Superior temporal gyrus (tissue), 1 donor: Measurements from ENCODE around the gene PLA2G2C.
A peak's percentile ranks its signal among the peaks of the same experiment; 100 is the strongest.

Experiments
- DNase-seq: peaks from one replicate; pipeline ENCODE4 v3.0.0-alpha.2; 2016; ENCODE audit errors: extremely low spot score

Gene PLA2G2C

DNA sequence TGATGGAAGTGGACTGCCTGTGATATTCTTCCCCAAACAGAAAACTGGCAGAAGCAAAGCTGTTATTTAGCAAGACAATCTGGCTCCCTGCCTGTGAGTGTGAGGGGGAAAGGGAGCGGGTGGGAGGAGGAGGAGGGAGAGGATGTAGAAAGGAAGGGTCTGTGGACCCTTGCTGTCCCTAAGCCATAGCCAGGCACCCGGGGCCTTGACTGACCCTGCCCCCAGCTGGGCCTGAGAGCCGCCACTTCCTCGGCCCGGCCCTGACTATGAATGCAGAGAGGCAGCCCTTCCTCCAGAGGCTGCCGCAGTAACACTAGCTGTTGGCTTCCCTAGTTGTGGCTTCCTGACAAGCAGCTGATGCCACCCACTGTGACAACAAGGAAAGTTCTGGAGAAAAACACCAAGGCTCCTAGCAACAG lies 33.3 kb downstream of the PLA2G2C start:
- peak; percentile 63 for DNase-seq

DNA sequence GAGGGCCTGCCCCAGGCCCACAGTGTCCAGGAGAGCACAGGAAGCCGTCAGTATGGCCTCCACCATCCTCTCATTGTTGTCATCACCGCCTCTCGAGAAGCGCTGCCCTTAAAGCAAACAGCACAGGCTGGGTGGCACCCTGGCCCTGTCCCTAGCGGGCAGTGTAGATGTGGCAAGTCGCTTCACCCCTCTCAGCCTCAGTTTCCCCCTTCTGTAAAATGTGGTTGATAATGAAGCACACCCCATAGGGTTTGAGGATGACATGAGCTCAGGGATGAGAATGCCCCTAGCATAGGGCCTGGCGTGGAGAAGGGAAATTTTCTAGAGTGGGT lies 33.8 kb downstream of the PLA2G2C start:
- DNase-seq, result no peak

DNA sequence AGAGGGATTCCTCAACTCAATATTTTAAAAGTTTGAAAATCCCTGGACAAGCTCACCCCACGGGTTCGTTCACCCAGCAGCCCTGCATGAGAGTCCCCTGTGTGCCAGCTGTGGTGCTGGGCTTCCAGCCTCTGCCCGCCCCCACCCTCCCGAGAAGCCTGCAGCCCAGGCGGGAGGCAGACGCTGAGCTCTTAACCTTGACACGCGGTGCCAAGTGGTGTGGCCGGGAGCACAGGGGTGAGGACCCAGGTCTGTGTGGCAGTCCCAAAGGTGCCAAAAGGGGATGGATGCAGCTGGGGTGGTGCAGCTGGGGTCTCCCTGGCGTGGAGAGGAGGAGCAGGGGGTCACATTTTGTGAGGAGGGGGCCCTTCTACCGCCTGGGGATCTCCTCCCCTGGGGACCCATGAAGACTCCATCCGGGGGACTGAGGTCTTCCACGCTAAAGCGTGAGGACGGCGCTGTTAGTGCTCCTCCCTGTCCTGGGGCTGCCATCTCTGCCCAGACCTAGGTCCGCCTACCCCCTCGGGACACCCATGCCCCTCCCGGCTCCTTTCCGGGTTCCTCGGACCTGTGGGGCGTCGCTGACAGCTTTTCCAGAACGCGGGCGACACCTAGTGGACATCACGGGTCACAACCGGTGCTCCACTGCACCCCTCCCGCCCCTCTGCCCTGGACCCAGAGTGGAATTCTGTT lies 34.3 kb downstream of the PLA2G2C start:
- peak; percentile 85 for DNase-seq

DNA sequence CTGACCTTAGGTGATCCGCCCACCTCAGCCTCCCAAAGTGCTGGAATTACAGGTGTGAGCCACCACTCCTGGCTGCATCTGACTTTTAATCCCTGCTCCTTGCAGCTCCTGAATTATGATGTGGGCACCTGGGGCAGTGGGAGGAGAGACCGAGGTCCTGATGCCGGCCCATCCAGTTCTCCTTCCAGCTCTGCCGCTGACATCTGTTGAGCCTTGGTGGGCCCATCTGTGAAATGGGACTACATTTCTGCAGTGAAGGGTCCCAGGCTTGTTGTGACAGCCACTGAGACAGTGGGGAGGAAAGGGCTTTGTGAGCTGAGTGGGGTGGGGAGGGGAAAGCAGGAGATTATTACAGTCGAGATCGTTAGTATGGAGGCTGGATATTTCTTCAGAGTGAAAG lies 35.3 kb downstream of the PLA2G2C start:
- DNase-seq, result no peak

DNA sequence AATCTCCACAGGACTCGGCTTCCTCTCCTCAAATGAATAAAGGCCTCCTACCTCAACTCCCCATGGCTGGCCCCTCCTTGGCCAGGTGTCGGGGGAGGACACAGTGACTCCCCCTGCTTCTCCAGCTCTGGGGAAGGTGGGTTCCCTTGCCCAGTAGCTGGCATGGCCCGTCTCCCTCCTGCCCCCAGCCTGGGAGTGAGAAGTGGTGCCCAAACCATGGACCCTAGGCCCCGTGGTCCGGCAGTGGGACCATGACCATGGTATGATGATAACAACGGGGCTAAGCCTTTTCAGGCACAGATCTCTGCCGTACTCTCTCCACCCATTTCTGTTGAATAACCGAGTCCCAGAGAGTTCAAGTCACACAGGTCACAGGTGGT lies 36.0 kb downstream of the PLA2G2C start:
- no peak for DNase-seq

DNA sequence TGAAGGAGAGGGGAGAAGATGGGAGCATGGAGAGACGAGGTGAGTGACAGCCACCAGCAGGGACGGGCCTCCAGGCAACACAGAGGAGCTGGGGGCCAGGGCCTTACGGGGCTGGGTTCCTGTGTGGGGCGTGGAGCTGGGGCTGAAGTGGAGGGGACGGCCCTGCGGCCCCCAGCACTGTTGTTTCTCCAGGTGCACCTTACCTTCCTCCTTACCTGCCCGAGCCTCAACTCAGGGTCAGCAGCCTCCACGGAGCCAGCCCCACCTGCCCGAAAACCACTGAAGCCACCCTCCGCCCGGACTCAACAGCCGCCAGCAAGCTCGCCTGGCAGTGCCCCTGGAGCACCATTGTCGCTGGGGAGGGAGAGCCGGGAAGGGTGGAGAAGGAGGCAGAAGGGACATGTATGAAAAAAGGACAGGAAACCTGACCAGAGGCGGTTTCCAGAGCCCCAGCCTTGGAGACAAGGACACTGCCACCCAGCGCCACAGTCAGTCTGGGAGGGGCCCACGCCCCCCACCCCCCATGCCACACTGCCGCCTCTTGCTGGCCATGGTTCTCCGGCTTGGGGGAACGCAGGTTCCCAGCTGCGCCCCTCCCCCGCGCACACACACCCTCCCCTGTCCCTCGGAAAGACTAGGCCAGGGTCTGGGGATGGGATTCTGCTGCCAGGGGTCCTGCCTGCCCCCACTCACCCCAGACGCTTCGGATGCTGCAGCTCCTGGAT lies 36.6 kb downstream of the PLA2G2C start:
- DNase-seq, result no peak

DNA sequence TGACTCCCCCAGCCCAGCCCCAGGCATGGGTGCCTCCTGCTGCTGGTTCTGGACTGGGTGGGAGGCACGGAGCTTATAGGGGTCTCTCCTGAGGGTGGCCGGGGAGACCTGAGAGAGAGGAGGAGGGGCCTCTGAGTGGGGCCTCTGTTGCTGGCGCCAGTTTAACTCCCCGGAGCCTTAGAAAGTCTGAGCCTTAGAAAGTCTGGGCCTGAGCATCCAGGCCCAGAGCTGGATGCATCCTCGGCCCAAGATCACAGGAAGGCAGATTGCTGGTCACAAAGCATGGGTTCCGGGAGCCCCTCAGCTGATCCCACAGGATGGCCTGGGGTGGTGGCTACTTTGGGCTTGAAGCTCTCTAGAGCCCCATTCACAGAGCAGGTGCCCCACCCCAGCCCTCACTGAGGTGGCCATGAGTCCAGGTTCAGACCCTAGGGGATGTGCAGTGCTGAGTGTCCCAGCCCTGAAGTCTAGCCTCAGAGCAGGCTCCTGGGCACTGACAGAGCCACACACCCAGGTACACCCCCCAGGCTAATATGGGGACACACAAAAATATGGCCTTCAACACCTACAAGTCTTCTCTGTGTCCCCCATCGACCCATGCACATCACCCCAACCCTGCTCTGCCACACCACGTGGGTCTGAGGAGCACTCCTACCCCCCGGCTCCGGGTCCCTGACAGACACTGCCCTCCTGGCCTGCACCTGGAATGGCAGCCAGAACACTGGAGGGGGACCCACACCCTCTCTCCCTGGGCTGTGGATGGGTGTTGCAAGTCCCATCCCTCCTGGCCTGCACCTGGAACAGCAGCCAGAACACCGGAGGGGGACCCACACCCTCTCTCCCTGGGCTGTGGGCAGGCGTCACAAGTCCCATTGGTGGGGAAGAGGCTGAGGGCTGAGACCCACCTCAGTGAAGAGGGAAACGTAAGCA lies 37.5 kb downstream of the PLA2G2C start:
- no peak for DNase-seq

DNA sequence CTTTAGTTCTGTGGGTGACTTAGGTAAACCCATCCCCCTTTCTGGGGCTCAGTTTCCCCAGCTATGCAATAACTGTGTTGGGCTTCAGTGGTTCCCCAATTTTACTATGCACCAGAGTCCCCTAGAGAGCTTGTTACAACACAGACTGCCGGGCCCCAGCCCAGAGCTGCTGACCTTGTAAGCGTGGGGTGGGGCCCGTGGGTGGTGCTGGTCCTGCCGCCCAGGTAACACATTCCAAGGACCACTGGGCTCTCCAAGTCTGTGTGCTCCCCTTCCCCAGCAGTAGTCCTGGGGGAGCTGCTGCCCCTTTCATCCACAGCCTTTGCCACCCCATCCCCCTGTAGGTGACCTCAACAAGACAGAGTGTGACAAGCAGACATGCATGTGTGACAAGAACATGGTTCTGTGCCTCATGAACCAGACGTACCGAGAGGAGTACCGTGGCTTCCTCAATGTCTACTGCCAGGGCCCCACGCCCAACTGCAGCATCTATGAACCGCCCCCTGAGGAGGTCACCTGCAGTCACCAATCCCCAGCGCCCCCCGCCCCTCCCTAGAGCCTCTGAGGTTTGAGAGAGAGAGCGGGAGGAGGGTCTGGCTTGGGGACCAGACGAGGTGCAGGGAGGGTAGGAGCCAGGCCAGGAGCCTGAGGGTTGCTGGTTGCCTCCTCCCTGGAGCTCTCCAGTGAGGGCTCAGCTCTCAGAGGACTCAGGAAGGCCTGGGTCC lies 38.3 kb downstream of the PLA2G2C start:
- no peak for DNase-seq

DNA sequence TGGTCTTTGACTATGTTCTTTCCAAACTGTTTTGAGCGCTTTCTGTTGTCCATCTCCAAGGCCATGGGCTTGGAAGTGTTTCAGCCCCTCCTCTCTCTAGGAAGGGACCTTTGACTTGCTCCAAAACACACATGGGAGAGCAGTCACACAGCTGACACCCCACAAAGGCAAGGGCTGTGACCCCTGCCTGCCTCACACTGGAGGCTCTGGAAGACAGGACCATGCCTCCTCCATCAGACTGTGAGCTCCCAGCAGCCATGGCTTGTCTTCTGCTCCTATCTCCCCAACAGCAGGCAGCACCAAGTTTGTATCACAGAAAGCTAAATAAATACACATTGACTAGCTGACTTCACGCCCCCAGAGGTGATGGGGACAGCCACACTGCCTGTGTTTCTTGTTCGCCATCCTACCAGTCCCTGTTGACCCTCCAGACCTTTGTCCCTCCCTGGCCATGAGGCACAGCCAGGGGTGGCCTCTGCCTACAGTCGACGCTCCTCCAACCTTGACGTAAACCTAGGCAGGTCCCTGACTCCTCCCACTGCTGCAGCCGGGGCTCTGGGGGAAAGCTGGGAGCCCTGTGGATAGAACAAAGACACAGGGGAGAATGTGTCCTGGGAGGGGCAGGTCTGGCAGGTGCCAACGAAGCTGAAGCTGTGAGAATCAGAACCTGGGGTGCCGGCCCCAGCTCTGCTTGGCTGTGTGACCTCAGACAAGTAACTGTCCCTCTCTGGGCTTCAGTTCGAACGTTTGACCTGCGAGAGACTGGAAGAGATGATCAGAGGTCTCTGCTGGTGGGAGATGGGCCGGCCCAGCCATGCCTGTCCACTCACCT lies 42.4 kb downstream of the PLA2G2C start:
- DNase-seq, result no peak

DNA sequence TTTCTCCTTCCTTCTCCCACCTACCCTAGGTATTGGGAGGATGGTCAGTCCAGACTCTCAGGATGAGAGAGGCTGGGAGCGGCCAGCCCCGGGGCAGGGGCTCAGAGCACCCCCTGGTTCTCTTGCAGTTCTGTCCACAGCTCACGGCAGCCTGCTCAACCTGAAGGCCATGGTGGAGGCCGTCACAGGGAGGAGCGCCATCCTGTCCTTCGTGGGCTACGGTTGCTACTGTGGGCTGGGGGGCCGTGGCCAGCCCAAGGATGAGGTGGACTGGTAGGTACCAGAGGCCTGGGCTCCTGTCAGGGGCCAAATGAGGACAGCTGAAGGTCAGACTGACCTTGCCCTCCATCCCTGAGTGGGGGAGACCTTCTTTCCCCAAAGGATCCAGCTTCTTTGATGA lies 43.0 kb downstream of the PLA2G2C start:
- no peak for DNase-seq

DNA sequence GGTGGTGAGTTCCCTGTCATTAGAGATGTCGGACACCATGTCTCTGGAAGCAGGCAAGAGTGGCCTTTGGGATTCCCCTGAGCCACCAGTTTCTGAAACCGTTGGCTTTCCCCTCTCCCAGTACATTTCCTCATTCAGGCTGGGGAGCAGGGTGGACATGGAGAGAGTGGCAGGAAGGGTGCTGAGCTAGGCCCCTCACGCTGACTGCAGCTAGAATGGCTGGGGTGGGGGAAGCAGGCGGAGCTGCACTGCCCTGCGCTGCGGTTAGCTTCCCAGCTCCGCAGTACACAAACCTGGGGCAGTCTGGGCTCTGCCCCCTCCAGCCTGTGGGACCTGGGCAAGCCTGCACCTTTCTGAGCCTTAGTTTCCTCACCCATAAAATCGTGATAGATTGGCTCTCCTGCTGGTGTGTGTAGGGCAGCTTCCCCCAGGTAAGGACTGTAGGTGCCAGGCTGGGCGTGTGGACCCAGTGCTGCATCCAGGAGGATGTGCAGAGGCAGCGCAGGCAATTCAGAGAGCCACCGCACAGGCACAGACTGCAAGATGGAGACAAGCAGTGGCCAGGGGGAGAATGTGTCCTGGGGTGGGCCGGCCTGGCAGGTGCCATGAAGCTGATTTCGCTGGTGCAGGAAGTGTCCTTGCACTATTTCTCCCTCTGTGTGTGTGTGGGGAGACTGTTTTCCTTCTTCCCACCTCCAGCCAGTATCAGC lies 44.2 kb downstream of the PLA2G2C start:
- no peak for DNase-seq

DNA sequence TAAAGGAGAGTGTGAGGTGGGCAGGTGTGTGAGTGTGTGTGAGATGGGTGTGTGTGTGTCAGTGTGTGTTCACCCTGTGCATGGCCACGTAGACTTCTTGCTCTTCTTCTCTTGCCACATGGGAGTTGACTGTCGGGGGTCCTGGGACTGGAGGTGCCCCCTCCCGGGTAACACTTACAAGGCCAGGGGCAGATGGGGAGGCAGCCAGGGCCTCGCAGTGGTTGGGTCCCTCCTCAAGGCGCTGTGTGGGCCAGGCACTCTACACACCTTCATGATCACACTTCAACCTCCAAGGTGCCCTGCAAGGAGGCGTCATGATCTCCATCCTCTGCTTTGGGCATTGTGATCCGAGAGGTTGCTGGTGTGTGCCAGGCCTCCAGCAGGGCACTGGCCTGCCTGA lies 44.9 kb downstream of the PLA2G2C start:
- no peak for DNase-seq

DNA sequence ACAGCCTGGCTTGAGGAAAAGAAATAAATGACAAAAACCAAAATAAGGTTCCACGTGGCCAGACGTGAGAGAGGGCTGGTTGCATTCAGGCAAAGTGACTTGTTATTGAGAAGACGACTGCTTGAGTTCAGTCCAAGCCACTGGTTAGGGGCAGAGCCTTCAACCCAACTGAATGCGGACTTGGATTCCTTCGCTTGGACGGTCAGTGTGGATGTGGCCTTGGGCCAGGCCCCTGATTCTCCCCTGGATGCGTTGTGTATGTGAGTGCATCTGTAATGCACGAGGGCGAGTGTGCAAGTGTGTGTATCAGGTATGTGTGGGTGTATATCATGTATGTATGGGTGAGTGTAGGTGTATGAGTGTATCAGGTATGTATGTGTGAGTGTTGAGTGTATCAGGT lies 45.3 kb downstream of the PLA2G2C start:
- no peak for DNase-seq

DNA sequence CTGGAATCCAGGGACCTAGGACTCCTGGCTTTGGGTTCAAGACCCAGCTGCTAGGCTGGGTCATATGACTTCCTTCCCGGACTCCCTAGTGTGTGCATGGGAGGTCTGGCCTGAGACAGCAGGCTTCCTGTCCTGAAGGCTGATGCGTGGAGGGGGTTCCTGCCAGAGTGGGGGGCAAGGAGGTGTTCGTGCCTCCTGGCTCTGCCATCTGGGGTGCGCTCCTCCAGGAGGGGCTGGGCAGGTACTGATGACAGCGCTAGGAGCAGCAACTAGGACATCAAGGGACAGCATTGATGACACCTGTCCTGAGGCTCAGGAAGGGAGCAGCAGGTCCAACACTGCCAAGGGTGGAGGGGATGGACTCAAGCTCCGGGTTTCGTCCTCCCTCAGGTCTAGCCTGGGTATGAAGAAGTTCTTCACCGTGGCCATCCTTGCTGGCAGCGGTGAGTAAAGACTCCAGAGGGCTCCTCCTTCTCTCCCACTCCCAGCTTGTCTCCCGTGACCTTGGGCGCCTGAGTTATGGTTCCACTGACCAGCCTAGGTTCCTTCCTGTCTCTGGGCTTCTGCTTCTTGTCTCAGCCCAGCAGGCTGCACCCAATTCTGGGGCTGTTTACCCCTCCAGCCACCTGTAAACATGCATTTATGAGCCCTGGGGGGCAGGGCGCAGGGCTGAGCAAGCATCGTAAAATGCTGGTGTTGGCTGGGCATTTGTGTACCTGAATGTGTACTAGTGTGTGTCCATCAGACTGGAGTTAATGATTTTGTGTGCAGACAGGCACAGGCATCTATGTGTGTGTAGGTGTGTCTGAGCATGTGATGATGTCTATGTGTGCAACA lies 46.3 kb downstream of the PLA2G2C start:
- no peak for DNase-seq

DNA sequence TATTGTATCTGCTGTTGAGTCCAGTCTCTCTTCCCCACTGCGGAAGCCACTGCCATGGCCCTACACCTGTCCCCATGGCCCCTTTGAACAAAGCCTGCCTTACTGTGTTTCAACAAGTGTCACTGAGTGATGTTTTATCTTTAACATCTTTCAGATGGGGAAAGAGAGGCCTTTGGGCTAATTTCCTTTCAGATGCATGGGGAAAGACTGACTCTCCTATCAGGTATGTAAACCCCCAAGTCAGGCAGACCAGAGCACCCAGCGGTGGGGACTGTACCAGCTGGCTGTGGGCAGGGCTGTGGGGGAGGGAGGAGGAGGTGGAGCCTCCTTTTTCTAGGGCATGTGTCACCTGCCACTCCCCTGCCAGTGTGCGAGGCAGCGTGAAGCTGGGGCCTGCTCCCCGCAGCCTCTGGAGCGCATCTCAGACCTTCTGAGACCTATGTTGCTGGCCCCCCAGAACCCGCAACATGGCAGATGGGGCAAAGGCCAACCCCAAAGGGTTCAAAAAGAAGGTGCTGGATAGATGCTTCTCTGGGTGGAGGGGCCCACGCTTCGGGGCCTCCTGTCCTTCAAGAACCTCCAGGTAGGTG lies 47.3 kb downstream of the PLA2G2C start, which contains the start of gene PLA2G2F:
Gene PLA2G2F (plus strand): TSS at position 363 of the 590 bp plus-strand sequence. CDS start 105 bp downstream, at position 468.
- DNase-seq, result no peak

DNA sequence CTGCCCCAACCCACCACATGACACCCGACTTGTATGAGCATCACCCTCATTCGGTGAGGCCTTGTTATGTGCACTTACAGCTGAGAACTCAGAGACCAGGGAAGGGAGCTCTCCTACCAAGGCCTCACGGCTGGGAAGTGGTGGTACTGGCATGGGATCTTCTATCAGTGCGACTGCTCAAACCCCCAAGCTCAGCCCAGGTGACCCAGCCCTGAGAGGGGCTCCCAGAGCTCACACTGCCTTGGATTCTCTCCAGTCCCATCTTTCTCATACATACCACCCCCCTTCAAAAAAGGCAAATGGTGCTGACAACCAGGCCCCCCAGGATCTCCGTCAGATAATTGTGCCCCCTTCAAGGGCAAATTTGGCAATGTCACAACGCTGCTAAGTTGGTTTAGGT lies 48.0 kb downstream of the PLA2G2C start:
- DNase-seq, result no peak

DNA sequence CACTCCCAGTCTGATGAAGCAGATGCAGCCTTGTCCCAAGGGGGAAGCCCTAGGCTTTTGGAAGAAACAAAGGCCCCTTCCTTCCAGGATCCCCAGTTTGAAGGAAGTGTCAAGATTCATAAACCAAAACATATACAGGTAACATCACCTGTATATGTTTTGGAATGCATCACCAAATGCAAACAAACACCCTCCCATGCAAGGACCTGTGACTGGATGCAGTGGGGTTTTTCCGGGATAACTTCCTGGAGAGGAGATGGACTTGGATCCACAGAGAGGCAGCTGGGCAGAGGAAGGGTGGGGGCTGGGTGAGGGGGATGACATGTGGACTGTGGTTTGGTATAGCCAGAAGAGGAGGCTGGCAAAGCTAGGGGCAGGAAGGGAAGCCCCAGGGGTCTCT lies 48.7 kb downstream of the PLA2G2C start:
- DNase-seq, result no peak

DNA sequence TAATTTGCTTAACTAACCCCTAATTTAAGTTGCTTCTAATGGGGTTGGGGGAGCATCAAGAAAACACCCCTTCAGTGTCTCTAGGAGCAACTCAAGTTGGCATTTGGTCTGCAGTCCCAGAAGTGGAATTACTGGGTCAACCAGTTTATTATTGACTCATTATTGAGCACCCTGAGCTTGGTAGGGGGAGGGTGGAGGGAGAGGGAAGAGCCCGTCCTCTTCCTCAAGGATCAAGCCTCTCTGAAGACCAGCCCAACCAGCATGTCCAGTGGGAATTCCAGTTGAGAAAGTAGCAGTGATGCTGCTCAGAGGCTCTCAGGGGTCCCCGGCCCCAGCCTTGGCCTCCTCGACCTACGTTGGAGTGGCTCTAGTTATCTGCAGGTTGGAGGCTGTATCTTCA lies 49.3 kb downstream of the PLA2G2C start:
- DNase-seq, result no peak

DNA sequence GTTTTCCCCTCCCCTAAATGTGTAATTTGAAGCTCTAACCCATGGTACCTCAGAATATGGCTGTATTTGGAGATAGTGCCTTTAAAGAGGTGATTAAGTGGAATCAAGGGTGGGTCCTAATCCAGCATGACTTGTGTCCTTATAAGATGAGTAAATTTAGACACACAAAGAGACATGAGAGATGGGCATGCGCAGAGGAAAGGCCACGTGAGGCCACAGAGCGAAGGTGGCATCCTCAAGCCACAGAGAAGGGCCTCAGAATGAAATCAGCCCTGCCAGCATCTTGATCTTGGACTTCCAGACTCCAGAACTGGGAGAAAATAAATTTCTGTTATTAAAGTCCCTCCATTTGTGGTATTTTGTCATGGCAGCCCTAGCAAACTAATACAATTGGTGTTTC lies 50.1 kb downstream of the PLA2G2C start:
- DNase-seq, result no peak
